Stimulated activated CD4-positive, alpha-beta T cell treated with anti-CD3 and anti-CD28 coated beads, TNF-alpha, amount 100 ng/mL, for 4 hours (primary cell): ENCODE data around the gene MFAP4.

Experiments
- DNase-seq, 3 experiments: peaks; one replicate each; pipeline ENCODE4 v3.0.0-alpha.2; 2020; ENCODE audit warnings: low read depth in 3 of 3

MFAP4 gene

DNA sequence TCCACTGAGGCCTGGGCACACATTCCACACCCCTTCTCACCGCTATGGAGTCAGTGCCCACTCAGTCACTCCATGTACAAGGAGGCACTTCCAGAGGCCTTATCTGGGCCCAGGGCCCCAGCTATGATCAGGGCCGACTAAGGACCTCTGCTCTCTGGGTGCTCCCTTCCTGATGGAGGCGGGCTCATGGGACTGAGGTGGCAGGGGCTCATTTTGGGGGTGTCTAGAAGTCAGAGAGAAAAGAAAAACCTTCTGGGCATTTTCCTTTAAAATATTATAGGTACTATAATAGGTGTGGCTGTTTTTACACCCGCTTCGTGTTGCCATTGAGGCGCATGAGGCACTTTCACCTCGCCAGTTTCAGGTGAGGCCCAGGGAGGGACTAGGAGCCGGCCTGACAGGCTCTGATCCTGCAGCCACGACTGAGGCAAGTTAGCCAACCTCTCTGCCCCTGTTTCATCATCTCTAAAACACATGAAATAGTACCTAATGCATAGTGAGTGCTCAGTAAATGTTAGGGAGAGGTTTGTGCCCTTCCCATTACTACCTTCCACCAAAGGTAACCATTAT lies 38.8 kb downstream of the MFAP4 start:
- DNase-seq, result no peak

DNA sequence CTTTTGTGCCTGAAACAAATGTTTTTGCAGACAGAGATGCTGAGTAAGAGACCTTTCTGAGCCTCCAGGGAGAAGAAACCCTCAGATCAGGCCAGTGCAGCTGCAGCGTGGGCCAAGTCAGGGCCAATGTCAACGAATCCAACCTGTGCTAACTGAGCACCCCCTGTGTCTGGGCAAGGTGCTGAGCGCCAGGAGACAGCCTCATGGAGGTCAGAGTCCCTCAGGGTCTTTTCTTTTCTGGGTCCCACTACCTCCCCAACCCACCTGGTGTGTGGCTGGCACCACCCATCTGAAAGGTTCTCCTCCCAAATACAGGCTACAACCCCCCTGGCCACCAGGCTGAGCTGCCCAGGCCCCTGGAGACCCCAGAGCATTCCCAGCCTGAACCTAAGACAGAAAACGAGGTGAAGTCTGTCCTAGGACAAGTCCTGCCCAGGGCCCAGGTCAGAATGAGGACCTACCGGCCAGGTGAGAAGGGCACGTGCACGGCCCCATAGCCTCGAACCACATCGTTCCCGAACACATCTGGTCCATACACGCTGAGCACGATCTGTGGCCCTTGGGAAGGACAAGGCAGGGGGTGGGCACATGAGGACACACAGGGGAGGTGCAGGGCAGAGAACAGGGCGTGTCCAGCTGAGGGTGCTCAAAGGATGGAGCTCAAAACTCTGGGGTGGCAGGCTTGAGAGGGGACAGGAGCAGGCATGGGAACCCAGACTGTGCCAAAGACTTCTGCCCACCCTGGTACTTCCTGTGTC lies 39.5 kb downstream of the MFAP4 start:
- no peak for DNase-seq

DNA sequence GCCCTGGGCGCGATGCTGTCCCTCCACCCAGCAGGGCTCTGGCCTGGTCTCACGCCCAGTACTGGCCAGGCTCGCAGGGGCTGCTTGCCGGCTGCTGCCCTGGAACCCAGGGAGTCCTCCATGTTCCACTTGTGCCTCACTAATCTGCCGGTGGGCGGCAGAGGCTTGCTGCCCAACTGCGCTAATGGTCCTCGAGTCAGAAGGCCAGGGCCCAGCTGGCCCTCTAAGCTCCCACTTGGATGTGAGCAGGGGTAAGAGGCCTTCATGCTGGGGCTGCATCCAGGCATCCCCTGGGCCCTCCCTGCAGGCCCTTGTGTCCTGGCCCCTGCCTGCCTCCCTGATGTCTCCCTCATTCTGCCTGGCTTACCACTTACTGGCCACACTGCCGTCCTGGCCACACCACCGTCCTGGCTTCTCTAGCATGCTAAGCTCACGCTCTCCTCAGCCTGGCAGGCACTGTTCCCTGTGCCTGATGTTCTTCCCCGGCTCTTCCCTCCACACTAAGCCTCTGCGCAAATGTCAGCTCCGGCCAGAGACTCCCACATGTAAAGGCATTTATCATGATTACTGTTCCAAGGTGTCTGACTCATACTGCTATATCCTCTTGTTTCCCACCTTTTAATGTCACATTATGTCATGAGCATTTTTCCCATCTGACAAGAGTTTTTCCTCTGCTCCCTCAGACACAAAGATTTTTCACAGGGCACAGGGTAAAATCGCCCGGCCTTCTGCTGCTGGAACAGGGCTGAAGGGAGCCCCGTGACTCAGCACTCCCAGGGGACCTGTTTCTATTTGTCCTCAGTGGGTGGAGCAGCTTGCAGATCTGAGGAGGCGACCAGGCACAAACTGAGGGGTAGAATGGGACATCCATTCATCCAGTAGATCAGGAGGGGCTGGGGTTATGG lies 40.4 kb downstream of the MFAP4 start:
- no peak for DNase-seq

DNA sequence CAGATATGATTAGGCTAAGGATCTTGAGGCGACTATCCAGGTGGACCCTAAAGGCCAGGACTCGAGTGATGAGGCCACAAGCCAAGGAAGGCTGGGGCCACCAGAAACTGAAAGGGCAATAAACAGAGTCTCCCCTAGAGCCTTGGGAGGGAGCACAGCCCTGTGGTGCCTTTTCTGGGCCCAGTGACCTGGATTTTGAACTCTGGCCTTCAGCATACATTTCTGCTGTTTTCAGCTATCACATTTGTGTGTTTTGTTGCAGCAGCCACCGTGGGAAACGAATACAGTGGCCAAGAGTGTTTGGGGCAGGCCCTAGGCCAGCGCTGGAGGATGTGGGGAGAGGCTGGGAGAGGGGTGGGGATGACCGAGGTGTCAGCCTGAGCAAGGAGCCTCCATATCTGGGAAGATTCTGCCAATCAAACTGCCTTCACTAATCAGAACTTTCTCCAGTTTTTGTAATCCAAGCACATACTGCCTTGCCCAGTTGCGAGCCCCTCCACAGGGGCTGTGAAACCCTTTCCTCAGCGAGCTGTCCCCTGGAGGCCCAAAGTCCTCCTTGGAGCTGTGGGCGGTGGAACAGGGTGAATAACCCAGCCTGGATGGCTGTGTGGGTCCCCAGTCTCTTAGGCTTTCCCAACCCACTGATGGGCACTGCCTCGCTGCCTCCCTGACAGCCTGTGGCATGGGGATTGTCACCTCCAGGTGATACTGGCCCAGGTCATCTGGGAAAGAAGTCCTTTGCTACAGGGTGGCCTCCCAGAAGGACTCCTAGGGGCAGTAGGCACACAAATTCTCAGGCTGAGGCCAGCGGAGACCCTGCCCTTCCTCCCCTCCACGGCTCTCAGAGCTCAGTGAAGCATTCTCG lies 41.3 kb downstream of the MFAP4 start:
- DNase-seq, result no peak

DNA sequence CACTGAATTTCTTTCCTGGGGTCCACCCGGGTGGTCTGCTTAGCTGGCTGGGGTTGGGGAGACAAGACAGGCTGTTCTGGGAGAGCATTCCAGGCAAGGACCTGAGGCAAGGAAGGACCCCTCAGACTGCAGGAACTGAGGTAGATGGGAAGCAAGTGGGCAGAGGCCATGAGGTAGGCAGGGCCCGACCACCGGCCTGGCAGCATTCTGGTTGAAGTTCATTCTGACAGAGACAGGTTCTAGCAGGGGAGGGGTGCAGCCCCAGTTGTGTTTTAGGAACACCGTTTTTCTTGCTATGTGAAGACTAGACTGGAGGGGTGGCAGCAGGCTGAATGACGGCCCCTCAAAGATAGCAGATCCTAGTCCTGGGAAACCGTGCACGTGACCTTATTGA lies 41.9 kb downstream of the MFAP4 start:
- DNase-seq, result no peak

DNA sequence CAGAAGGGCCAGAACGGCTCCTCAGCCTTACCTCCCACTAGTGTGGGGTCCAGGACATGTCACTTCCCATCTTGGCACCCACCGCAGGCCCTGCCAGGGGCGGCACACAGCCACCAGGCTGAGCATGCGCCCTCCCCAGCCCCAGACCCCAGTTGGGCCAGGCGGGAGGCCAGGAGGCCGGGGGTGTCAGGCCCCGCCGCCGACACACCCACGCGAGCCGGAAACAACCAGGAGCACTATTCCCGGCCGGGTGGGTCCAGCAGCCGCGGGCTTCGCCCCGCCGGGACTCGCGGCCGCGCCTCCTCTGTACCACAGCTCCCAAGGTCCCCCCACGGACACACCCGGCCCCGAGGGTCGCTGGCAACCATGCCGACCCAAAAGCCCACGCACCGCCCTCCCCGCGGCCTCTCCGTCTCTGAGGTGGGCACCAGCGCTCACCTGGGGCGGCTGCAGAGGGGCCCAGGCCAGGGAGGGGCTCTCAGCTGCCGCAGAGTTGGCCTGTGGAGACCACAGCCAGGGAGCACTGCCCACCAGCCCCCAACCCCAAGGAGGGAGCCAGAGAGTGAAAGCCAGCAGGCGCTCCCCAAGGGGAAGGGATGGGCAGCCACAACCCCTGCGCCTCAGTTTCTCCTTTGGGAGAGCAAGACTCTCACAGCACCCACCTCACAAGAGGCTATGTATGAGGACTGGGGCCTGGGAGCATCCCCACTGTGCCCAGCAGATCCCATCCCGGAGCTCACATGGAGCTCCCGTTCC lies 42.5 kb downstream of the MFAP4 start:
- no peak for DNase-seq

DNA sequence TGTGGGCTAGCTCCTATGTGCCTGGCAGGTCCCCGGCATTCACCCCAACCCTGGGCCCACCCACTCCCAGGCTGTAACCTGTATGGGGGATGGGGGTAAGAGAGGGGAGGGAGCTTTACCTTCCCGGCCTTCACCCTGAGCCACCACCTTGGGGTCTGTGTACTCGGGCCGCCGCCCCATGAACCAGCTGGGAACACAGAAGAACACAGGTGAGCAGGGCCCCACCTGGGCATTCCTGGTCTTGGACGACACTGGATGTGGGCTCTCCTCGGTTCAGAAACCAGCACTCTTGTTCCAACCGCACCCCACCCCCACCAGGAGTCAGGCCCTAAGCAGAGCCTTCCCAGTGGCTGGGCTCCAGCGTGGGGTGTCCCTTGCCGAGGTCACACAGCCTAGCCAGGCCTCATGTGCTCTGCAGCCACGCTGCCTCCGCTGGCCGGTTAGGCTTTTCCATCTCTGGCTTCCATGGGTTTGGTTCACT lies 43.3 kb downstream of the MFAP4 start:
- DNase-seq, result no peak

DNA sequence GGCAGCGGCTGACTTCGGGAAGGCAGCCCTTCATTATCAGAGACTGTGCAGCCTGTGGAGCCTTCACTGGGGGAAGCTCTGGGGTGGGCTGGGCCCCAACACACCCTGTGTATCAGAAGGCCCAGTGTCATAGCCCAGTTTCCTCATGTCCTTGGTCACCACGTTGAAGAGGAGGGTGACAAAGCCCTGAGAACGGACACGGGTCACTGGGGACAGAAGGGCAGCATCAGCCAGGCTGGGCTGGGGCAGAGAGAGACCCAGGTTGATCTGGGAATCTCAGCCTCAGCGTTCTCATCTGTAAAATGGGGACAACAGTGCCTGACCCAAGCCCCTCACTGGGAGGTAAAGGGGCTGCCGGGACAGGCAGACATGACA lies 43.7 kb downstream of the MFAP4 start:
- DNase-seq, result no peak

DNA sequence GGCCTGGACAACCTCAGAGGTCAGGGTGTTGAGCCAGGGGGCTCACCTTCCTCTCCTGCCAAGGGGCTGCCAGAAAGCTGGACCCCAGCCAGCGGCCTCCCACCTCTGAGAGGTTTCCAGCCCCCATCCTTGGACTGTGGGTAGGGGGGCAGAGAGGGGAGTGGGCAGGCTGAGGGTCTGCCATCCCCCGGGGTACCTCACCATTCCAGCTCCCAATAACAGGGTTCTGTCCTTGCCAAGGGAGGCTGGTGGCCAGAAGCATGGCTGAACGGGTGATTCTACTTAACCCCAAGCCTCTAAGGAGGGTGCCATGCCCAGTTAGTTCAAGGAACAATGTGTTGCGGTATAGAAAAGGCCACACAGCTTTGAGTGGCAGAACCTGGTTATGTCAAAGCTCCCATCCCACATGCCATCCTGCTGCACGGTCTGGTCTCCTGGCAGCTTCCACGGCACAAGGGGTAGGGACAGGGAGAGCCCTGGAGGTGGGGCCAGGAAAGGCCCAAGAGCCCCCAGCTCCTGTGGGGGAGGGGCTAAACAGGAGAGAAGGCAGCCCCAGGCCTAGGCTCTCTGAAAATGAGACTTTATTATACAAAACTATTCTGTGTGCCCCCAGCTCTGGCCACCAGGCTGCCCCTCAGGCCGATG lies 44.3 kb downstream of the MFAP4 start:
- DNase-seq, result no peak

DNA sequence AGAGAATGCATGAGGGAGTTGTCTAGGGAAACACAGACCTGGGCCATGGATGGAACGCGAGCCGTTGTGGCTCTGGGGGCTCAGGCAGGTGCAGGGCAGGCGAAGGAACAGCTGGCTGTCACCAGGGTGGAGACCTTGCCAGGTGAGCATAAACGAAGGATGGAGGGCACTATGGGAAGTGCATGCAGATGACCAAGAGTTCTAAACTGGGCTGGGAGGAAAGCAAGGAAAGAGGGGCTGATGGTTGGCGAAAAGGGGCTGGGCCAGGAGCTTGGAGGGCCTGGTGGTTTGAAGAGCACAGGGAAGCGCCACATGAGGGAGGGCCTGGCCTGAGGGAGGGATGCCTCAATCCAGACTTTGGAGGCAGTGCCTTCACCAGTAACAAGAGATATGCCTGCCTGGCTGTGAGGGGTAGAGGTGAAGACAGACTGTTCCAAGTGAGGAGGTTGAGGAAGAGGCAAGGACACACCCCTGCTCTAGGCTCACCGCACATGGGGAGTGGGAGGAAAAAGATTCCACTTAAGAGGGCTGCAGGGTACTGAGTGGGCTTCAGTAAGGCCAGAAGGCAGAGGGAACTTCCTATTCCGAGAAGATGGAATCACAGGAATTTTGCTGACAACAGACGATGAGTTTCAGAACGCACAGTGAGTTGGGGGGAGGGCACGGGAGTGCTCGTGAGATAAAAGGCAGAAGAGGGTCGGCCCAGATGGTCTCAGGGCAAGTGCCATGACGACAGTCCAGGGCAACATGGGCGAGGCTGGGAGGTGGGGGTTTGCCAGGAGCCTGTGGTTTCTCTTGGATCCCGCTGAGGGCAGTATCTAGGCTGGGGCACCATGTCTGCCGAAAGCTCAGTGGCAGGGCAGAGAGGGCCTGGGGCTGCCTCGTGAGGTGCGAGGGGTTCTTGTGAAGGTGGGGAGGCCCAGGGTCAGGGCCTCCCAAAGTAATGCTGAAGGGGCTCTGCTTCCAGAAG lies 45.1 kb downstream of the MFAP4 start:
- DNase-seq, result no peak

DNA sequence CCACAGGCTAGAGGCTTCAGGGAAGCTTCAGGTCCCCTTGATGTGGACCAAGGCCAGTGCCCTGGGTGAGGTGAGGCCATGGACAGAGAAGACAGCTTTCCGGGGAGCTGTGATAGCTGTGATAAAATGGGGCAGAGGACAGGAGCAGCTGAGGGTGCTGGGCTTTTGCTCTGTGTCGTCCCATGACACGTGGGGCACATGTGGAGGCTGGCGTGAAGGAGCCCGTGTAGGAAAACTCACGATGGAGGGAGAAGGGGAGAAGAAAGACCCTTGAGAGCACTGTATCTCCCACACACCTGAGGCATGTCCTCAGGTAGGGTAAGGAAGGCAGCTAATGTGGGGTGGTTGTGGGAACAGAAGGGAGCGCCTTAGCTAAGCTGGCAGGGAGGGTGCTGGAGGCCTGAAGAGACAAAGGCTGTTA lies 45.8 kb downstream of the MFAP4 start:
- DNase-seq, result no peak

DNA sequence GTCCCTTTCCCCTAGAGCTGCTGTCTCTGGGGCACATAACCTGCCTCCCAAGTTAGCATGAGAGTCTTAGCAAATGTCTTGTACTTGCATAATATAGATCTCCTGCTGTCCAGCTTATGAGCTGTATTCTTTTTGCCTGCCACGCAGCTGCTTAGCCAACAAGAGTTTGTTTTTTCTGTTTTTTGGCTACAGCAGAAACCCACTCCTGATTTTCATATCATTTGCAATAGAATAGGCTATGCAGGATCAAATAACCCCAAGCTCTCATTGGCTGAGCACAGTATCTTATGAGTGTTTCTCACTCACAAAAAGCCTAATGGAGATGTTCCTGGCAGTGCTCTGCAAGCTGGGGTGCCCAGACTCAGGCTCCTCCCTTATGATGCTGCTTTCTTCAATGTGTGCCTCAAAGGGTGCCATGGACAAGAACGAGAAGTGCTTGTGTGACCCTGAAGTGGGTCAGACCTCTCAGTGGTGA lies 47.6 kb downstream of the MFAP4 start:
- DNase-seq, result no peak

DNA sequence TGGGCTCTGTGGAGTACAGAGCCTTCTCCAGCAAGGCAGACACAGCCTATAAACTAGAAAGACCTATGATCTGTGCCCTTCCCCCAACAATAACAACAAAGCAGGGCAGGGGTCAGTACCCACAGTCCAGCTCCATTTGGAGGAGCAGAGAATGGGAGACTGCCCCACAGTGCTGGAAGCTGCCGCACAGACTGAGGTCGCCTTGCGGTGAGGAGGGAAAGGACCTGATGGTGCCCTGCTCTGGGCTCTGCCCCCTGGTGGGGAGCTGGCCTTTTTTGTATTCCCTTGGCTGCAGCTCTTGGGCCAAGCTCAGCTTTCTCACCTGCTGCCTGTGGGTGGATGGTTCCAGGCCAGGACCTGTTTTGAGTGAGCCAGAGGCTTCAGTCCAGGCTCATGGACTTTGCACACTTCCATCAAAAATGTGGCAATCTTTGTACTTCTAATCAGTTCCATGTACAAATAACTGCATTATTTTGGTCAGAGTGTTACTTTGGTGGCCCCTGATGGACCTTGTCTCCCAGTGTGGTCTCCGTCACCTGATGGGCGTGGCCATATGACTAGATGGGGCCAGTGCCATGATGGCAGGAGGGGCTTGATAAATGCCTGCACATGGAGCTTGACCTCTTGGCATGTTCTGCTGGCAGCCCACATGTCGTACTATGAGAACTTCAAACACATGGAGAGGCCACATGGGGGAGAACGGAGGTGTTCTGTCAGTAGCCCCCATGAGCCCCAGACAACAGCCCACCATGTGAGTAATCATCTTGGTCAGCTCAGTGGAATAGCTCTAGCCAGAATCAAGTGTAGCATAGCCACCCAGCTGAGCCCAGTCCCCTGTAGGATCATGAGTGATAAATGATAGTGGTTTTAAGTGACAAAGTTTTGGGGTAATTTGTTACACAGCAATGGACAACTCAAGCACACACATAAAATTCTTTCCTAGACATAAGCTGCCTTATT lies 48.7 kb downstream of the MFAP4 start:
- DNase-seq, result peak; percentile 26 to 35 (median 31)

DNA sequence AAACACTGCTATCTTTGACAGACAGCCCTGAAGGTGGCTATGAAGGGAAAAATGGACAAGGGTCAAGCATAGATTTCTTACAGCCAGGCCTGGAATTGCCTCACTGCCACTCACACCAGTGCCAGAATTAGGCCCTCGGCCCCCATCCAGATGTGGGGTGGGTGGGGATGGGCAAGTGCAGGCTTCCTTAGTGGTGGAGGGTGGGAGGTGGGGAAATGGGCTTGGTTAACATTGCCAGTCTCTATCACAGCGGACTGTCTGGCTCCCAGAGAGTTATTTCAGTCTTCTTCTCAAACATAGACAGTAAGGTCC lies 49.3 kb downstream of the MFAP4 start:
- no peak for DNase-seq

DNA sequence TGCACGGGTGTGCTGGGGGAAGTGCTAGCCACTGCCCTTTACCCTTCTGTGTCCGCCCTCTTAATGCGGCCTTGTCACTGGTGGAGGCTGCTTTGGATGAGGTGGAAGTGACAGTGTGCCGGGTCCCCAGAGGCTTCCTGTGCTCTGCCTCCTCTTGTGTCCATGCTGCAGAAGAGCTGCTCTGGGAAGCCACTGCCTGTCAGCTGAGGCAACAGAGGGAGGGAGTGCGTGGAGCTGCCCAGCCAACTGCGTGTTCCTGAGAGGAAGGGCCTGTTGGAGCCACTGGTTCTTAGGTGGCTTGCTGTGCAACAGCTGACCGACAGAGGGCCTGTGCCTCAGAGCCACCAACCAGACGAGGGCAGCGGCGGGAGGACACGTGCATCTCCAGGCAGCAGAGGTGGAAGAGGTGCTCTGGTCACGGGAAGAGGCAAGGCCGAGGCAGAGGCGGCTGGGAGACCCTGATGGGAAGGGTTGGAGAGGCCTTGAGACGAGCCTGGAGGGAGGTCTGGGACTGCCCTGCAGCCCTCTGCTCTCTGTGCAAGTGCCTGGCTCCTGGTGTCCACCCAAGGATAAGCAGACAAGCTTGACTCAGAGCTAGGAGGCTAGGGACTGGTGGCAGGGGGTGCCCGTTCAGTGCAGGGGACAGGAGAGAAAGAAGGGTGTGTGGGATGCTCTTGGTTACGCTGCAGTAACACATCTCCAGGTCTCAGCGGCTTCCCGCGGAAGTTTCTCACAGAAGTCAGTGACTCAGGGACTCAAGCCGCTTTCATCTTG lies 49.9 kb downstream of the MFAP4 start:
- DNase-seq, result no peak

DNA sequence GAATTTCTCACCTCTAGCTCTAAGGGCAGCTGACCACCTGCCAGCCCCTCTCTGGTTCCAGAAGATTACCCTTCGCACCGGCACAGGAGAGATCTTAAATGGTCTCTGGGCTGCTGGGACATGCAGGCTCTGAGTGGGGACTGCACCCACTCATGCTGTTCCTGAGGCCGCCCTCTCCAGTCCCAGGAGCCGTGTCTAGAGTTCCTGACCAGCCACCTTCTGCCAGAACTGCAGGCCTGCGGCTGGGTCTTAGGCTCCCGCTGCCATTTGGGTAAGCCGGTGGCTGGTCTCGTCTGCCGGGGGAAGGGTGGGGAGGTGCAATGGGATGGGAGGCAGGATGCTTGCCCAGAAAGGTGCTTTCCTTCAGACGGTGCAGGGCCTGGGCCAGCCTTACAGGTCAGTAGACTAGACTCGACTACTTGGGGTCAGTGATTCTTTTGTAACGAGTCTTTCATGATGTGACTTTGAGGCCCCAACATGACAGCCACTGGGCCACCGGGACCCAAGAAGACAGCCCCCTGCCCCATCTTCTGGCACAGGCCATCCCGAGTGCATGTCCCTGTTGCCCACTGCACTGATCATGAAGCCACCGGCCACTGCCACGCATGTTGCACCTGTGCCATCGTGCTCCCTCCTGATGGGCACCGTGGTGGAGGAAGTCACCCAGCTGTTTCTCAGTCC lies 50.9 kb downstream of the MFAP4 start:
- no peak for DNase-seq

DNA sequence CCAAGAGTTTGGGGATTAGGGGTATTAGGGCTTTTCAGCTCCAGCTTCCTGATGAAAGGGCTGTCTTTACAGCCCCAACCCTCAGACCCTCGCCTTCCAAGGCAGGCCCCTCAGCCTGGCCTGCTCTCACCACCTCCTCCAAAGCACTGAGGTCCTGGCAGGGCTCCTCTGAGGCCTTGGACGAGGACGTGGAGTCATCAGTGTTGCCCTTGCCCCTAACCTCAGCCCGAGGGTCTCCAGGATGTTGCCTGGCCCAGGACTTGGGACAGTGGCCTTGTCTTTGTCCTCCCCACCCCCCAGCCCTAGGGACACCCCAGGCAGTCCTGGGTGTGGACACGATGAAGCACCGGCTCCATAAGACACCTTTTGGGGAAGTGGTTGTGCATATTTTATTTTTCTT lies 52.7 kb downstream of the MFAP4 start:
- no peak for DNase-seq
